B cell (primary cell): ENCODE results near the gene TRAPPC3L.

ENCODE experiments used
- EZH2 ChIP-seq: IDR thresholded peaks from 2 replicates; pipeline ENCODE4 v1.6.1; 2012; ENCODE audit warnings: borderline replicate concordance, low read depth, mild to moderate bottlenecking, moderate library complexity, low read length; ENCODE audit not compliant: insufficient read depth, poor library complexity, severe bottlenecking
- TF ChIP-seq, protein P1 (sequence below): fragments of 200-600 bp; IDR thresholded peaks from one replicate; pipeline ENCODE4 v1.8.0; 2022; ENCODE audit warnings: antibody characterized with exemption, mild to moderate bottlenecking

DNA sequence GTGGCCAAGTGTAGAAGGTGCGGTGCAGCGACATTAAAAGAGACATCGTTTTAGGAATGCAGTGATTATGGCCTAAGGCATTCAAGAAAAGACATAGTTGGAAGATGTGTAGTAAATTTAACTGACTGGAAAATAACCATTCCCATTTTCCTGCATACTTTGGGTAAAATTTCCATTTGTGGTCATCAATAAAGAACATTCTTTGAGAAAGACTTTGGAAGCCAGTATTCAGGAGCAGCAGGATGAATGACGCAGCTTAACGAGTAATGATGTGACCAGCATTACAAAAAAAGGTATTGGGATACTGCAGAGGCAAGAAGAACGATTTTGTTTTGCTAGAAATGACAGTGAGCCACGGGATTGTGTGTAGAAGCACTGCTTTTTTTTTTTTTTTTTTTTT lies 18.8 kb upstream of the TRAPPC3L start:
- TF ChIP-seq, protein P1, sequence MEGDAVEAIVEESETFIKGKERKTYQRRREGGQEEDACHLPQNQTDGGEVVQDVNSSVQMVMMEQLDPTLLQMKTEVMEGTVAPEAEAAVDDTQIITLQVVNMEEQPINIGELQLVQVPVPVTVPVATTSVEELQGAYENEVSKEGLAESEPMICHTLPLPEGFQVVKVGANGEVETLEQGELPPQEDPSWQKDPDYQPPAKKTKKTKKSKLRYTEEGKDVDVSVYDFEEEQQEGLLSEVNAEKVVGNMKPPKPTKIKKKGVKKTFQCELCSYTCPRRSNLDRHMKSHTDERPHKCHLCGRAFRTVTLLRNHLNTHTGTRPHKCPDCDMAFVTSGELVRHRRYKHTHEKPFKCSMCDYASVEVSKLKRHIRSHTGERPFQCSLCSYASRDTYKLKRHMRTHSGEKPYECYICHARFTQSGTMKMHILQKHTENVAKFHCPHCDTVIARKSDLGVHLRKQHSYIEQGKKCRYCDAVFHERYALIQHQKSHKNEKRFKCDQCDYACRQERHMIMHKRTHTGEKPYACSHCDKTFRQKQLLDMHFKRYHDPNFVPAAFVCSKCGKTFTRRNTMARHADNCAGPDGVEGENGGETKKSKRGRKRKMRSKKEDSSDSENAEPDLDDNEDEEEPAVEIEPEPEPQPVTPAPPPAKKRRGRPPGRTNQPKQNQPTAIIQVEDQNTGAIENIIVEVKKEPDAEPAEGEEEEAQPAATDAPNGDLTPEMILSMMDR = no peak
- no peak for TF ChIP-seq EZH2
